Left renal cortex interstitium (tissue), 4 donors: Measurements from ENCODE around the gene ZAP70. TPM values are rescaled to one million over a fixed set of nuclear protein-coding genes. Genes with fewer than 3 reads are reported as not detected.

Experiments
- DNase-seq, 4 donors: peaks; one replicate each; pipeline ENCODE4 v3.0.0-alpha.2; 2013; ENCODE audit warnings: low read depth in 4 of 4, low spot score in 2 of 4, missing footprints in 1 of 4
- polyA plus RNA-seq, 4 donors: library from polyadenylated mRNA; unstranded; fragments of 120-200 nt; gene quantifications; one replicate each; pipeline ENCODE4 v1.2.1, GENCODE V29; 2013; ENCODE audit not compliant: insufficient read length in 4 of 4

ZAP70 gene
- polyA plus RNA-seq, 4 donors: 1.5 to 2.9 (median 2.3) TPM

- no peak for DNase-seq
Observed at GRCh38 chr2:97774425-97774824, 61.0 kb downstream of the ZAP70 start.

GRCh38 chr2:97775074-97775473, 61.7 kb downstream of the ZAP70 start:
- no peak for DNase-seq

GRCh38 chr2:97779141-97779540, 65.8 kb downstream of the ZAP70 start:
- no peak for DNase-seq

DNA sequence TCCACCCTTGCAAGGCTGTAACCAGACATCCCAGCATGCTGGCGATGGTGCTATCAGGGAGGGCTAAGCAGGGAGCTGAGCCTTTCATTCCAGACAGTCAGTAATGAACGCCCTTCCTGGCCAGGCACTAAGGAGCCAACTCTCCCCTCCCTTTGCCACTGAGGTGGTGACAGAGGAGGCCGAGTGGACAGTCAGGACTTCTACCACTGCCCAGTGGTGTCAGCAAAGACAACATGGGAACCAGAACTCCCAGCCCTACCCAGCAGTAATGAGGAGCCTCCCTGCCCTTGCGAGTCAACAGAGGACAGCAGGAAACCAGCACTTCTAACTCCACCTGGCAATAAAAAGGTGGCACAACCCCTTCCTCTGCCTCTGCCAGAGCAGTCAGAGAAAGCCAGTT, 68.6 kb downstream of the ZAP70 start:
- DNase-seq: no peak

DNA sequence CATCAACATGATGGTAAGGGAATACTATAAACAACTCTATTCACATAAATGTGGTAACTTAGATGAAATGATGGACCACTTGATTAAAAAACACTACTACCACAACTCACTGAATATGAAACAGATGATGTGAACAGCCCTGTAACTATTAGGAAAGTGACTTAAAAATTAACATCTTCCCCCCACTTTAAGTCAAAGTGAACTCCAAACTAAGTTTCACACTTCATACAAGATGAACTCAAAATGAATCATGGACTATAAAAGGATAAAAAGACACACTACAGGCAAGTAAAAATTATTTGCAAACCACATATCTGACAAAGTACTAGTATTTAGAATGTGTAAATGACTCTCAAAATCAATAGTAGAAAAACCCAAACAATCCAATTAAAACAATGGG, 71.6 kb downstream of the ZAP70 start:
- no peak for DNase-seq

- DNase-seq: no peak
Observed at GRCh38 chr2:97785818-97786217, 72.4 kb downstream of the ZAP70 start.

DNA sequence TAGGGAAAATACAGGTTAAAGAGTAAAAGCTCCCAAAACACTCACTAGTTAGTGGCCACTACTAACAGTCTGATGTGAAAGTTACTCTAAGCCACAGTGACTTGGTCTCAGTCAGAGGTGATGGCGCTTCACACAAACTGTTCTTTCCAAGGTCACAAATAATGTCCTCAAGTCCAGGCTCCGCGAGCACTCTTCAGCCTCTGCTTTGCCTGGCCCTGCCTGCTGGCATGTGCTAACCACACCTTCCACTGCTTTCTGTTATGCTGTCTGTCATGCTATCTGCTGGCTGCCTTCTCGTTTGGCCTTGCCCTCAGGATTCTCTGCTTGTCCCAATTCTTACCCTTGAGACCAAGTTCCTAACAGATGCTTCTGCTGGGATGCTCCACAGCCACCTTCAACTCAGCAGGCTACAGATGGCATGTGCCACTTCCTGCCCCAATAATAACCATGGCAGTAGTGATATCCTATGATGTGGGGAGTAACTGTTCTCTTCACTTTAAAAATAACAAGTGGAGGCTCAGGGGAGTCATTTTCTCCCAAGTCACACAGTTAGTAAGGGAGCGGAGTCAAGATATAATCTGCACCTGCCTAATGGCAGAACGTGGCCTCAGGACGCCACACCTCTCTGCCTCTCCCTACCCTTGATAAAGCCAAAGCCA, 75.7 kb downstream of the ZAP70 start:
- no peak for DNase-seq

Other genes starting within 250 kb of the ZAP70 start
- gene ANKRD36B, start 123.7 kb upstream of the ZAP70 start, polyA plus RNA-seq: 10 to 100 TPM; 13.7 to 42.9 (median 26.2) TPM
- gene COX5B, start 67.5 kb upstream of the ZAP70 start, polyA plus RNA-seq: 100 to 1,000 TPM; 198 to 257 (median 214) TPM
- gene ACTR1B, start 49.5 kb upstream of the ZAP70 start, polyA plus RNA-seq: 10 to 100 TPM; 54.2 to 70.8 (median 65.4) TPM
- 10 to 100 TPM in 2 of 4 donors, 1 to 10 TPM in 2; 5.2 to 25.6 (median 13.6) TPM for gene C2orf92, start 43.9 kb upstream of the ZAP70 start, polyA plus RNA-seq